ENCODE results near the gene KCNE4.

KCNE4 gene

GRCh38 chr2:223069465-223069864 lies 17.5 kb downstream of the KCNE4 start:
- WGBS (ENCODE audit: insufficient coverage) = 100% methylated on average over 1 of the region's 3 CpGs
- Histone ChIP-seq H3K36me3 (ENCODE audit: control insufficient read depth in 4 of 4, insufficient read depth in 4 of 4, low read length in 3 of 4) (no peaks in the 10 kb centered on the region), H3K4me1 (ENCODE audit: control extremely low read depth in 1 of 4, control insufficient read depth in 4 of 4, insufficient read depth in 4 of 4, low read length in 3 of 4) (no peaks in the 10 kb centered on the region), H3K27ac (ENCODE audit: insufficient read depth in 1 of 2, low read depth in 1 of 2, low read length in 2 of 2, poor library complexity in 1 of 2, severe bottlenecking in 2 of 2) (no peak overlapping the region), H3K9me3 (ENCODE audit: control extremely low read depth in 1 of 5, control insufficient read depth in 4 of 5, insufficient read depth in 2 of 5, low read depth in 1 of 5, low read length in 4 of 5) (no peaks in the 10 kb centered on the region), H3K27me3 (replicated peaks in 2 of 5; ENCODE audit: control insufficient read depth in 4 of 5, insufficient read depth in 5 of 5, low read length in 4 of 5) (peaks cover 0 to 6% (median 0%) of the 10 kb centered on the region in 5 experiments), H3K4me3 (ENCODE audit: control insufficient read depth in 1 of 7, extremely low read depth in 1 of 7, insufficient read depth in 4 of 7, low read depth in 2 of 7, low read length in 6 of 7) (no peak overlapping the region)
- DNase-seq = no peak
- ChIA-PET POLR2A (no interaction called here), CTCF (no interaction called here)

- Histone ChIP-seq H3K36me3 (ENCODE audit: control insufficient read depth in 4 of 4, insufficient read depth in 4 of 4, low read length in 3 of 4) (no peaks in the 10 kb centered on the region), H3K27me3 (replicated peaks in 2 of 5; ENCODE audit: control insufficient read depth in 4 of 5, insufficient read depth in 5 of 5, low read length in 4 of 5) (peaks cover 0 to 6% (median 0%) of the 10 kb centered on the region in 5 experiments), H3K9me3 (ENCODE audit: control extremely low read depth in 1 of 5, control insufficient read depth in 4 of 5, insufficient read depth in 2 of 5, low read depth in 1 of 5, low read length in 4 of 5) (no peaks in the 10 kb centered on the region), H3K27ac (ENCODE audit: insufficient read depth in 1 of 2, low read depth in 1 of 2, low read length in 2 of 2, poor library complexity in 1 of 2, severe bottlenecking in 2 of 2) (no peak overlapping the region), H3K4me1 (ENCODE audit: control extremely low read depth in 1 of 4, control insufficient read depth in 4 of 4, insufficient read depth in 4 of 4, low read length in 3 of 4) (no peaks in the 10 kb centered on the region), H3K4me3 (ENCODE audit: control insufficient read depth in 1 of 7, extremely low read depth in 1 of 7, insufficient read depth in 4 of 7, low read depth in 2 of 7, low read length in 6 of 7) (no peak overlapping the region)
- ChIA-PET CTCF (no interaction called here), POLR2A (no interaction called here)
- no CpG with 5 or more reads among the region's 1 CpG for WGBS (ENCODE audit: insufficient coverage)
- DNase-seq = no peak
Measured at GRCh38 chr2:223069988-223070387, 18.0 kb downstream of the KCNE4 start.

GRCh38 chr2:223071139-223071538 lies 19.1 kb downstream of the KCNE4 start:
- WGBS (ENCODE audit: insufficient coverage) = 94% methylated on average over 3 of the region's 4 CpGs
- no peak overlapping the region for H3K27ac ChIP-seq (ENCODE audit: insufficient read depth in 1 of 2, low read depth in 1 of 2, low read length in 2 of 2, poor library complexity in 1 of 2, severe bottlenecking in 2 of 2)
- no peak for DNase-seq
- H3K9me3 ChIP-seq (ENCODE audit: control extremely low read depth in 1 of 5, control insufficient read depth in 4 of 5, insufficient read depth in 2 of 5, low read depth in 1 of 5, low read length in 4 of 5) = no peaks in the 10 kb centered on the region
- no peak overlapping the region for H3K4me3 ChIP-seq (ENCODE audit: control insufficient read depth in 1 of 7, extremely low read depth in 1 of 7, insufficient read depth in 4 of 7, low read depth in 2 of 7, low read length in 6 of 7)
- no peaks in the 10 kb centered on the region for H3K36me3 ChIP-seq (ENCODE audit: control insufficient read depth in 4 of 4, insufficient read depth in 4 of 4, low read length in 3 of 4)
- ChIA-PET CTCF (no interaction called here), POLR2A (no interaction called here)
- H3K4me1 ChIP-seq (ENCODE audit: control extremely low read depth in 1 of 4, control insufficient read depth in 4 of 4, insufficient read depth in 4 of 4, low read length in 3 of 4) = no peaks in the 10 kb centered on the region
- H3K27me3 ChIP-seq (replicated peaks in 2 of 5; ENCODE audit: control insufficient read depth in 4 of 5, insufficient read depth in 5 of 5, low read length in 4 of 5) = peaks cover 0 to 3% (median 0%) of the 10 kb centered on the region in 5 experiments

GRCh38 chr2:223072826-223073225 lies 20.8 kb downstream of the KCNE4 start:
- CTCF ChIA-PET = no interaction called here
- Histone ChIP-seq H3K4me3 (ENCODE audit: control insufficient read depth in 1 of 7, extremely low read depth in 1 of 7, insufficient read depth in 4 of 7, low read depth in 2 of 7, low read length in 6 of 7) (no peak overlapping the region), H3K9me3 (ENCODE audit: control extremely low read depth in 1 of 5, control insufficient read depth in 4 of 5, insufficient read depth in 2 of 5, low read depth in 1 of 5, low read length in 4 of 5) (no peaks in the 10 kb centered on the region), H3K36me3 (ENCODE audit: control insufficient read depth in 4 of 4, insufficient read depth in 4 of 4, low read length in 3 of 4) (no peaks in the 10 kb centered on the region), H3K27me3 (replicated peaks in 2 of 5; ENCODE audit: control insufficient read depth in 4 of 5, insufficient read depth in 5 of 5, low read length in 4 of 5) (peaks cover 0 to 2% (median 0%) of the 10 kb centered on the region in 5 experiments), H3K4me1 (ENCODE audit: control extremely low read depth in 1 of 4, control insufficient read depth in 4 of 4, insufficient read depth in 4 of 4, low read length in 3 of 4) (no peaks in the 10 kb centered on the region), H3K27ac (ENCODE audit: insufficient read depth in 1 of 2, low read depth in 1 of 2, low read length in 2 of 2, poor library complexity in 1 of 2, severe bottlenecking in 2 of 2) (no peak overlapping the region)
- WGBS (ENCODE audit: insufficient coverage) = 100% methylated on average over 3 of the region's 3 CpGs
- POLR2A ChIA-PET = no interaction called here
- DNase-seq = no peak

GRCh38 chr2:223075301-223076270 lies 23.6 kb downstream of the KCNE4 start:
- 73% methylated on average over 5 of the region's 6 CpGs for WGBS (ENCODE audit: insufficient coverage)
- CTCF ChIA-PET = no interaction called here
- no peak for DNase-seq
- POLR2A ChIA-PET = no interaction called here
- H3K36me3 ChIP-seq (ENCODE audit: control insufficient read depth in 4 of 4, insufficient read depth in 4 of 4, low read length in 3 of 4) = no peaks in the 10 kb centered on the region
- H3K27me3 ChIP-seq (replicated peaks in 2 of 5; ENCODE audit: control insufficient read depth in 4 of 5, insufficient read depth in 5 of 5, low read length in 4 of 5) = no peaks in the 10 kb centered on the region
- no peaks in the 10 kb centered on the region for H3K4me1 ChIP-seq (ENCODE audit: control extremely low read depth in 1 of 4, control insufficient read depth in 4 of 4, insufficient read depth in 4 of 4, low read length in 3 of 4)
- no peak overlapping the region for H3K27ac ChIP-seq (ENCODE audit: insufficient read depth in 1 of 2, low read depth in 1 of 2, low read length in 2 of 2, poor library complexity in 1 of 2, severe bottlenecking in 2 of 2)
- no peaks in the 10 kb centered on the region for H3K9me3 ChIP-seq (ENCODE audit: control extremely low read depth in 1 of 5, control insufficient read depth in 4 of 5, insufficient read depth in 2 of 5, low read depth in 1 of 5, low read length in 4 of 5)
- no peak overlapping the region for H3K4me3 ChIP-seq (ENCODE audit: control insufficient read depth in 1 of 7, extremely low read depth in 1 of 7, insufficient read depth in 4 of 7, low read depth in 2 of 7, low read length in 6 of 7)

- Histone ChIP-seq H3K4me1 (ENCODE audit: control extremely low read depth in 1 of 4, control insufficient read depth in 4 of 4, insufficient read depth in 4 of 4, low read length in 3 of 4) (no peaks in the 10 kb centered on the region), H3K27me3 (replicated peaks in 2 of 5; ENCODE audit: control insufficient read depth in 4 of 5, insufficient read depth in 5 of 5, low read length in 4 of 5) (no peaks in the 10 kb centered on the region), H3K27ac (ENCODE audit: insufficient read depth in 1 of 2, low read depth in 1 of 2, low read length in 2 of 2, poor library complexity in 1 of 2, severe bottlenecking in 2 of 2) (no peak overlapping the region), H3K4me3 (ENCODE audit: control insufficient read depth in 1 of 7, extremely low read depth in 1 of 7, insufficient read depth in 4 of 7, low read depth in 2 of 7, low read length in 6 of 7) (no peak overlapping the region), H3K9me3 (ENCODE audit: control extremely low read depth in 1 of 5, control insufficient read depth in 4 of 5, insufficient read depth in 2 of 5, low read depth in 1 of 5, low read length in 4 of 5) (no peaks in the 10 kb centered on the region), H3K36me3 (ENCODE audit: control insufficient read depth in 4 of 4, insufficient read depth in 4 of 4, low read length in 3 of 4) (no peaks in the 10 kb centered on the region)
- ChIA-PET POLR2A (no interaction called here), CTCF (no interaction called here)
- WGBS (ENCODE audit: insufficient coverage) = 79% methylated on average over 6 of the region's 6 CpGs
- peak in 1 of 3 donors; percentile 16 for DNase-seq
Measured at GRCh38 chr2:223076573-223076972, 24.6 kb downstream of the KCNE4 start.

GRCh38 chr2:223078482-223078881 lies 26.5 kb downstream of the KCNE4 start:
- no peaks in the 10 kb centered on the region for H3K36me3 ChIP-seq (ENCODE audit: control insufficient read depth in 4 of 4, insufficient read depth in 4 of 4, low read length in 3 of 4)
- DNase-seq = no peak
- no peaks in the 10 kb centered on the region for H3K4me1 ChIP-seq (ENCODE audit: control extremely low read depth in 1 of 4, control insufficient read depth in 4 of 4, insufficient read depth in 4 of 4, low read length in 3 of 4)
- H3K27me3 ChIP-seq (replicated peaks in 2 of 5; ENCODE audit: control insufficient read depth in 4 of 5, insufficient read depth in 5 of 5, low read length in 4 of 5) = no peaks in the 10 kb centered on the region
- no peak overlapping the region for H3K27ac ChIP-seq (ENCODE audit: insufficient read depth in 1 of 2, low read depth in 1 of 2, low read length in 2 of 2, poor library complexity in 1 of 2, severe bottlenecking in 2 of 2)
- H3K4me3 ChIP-seq (ENCODE audit: control insufficient read depth in 1 of 7, extremely low read depth in 1 of 7, insufficient read depth in 4 of 7, low read depth in 2 of 7, low read length in 6 of 7) = no peak overlapping the region
- WGBS (ENCODE audit: insufficient coverage) = no CpG with 5 or more reads among the region's 1 CpG
- ChIA-PET POLR2A (no interaction called here), CTCF (no interaction called here)
- no peaks in the 10 kb centered on the region for H3K9me3 ChIP-seq (ENCODE audit: control extremely low read depth in 1 of 5, control insufficient read depth in 4 of 5, insufficient read depth in 2 of 5, low read depth in 1 of 5, low read length in 4 of 5)

Measured in common myeloid progenitor, CD34-positive (primary cell).